Measurements from ENCODE around the gene EYS.

EYS gene

GRCh38 chr6:64428186-64428585 lies 1278.8 kb downstream of the EYS start:
- DNase-seq = no peak

DNA sequence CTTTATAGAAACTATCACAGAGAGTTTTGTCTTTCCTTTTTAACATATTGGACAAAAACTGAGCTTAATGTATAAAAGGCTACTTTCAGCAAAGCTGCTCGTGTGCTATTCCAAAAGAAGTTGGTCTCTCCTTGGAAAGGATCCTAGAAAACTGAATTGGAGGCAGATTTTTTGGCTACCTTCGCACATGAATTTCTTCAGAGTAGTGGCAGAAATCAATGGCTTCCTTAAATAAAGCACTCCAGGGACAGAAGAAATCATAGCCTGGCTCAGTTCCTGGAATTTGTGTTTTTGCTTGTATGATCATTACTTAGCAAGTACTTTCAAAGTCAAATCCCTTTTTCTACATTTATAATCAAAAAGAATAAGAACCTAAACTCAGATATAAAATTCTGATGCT lies 1291.1 kb downstream of the EYS start:
- DNase-seq = no peak

- no peak for DNase-seq
These were observed 1295.8 kb downstream of the EYS start for GRCh38 chr6:64411226-64411625.

- DNase-seq = no peak
These were observed 1297.1 kb downstream of the EYS start for GRCh38 chr6:64409948-64410347.

DNA sequence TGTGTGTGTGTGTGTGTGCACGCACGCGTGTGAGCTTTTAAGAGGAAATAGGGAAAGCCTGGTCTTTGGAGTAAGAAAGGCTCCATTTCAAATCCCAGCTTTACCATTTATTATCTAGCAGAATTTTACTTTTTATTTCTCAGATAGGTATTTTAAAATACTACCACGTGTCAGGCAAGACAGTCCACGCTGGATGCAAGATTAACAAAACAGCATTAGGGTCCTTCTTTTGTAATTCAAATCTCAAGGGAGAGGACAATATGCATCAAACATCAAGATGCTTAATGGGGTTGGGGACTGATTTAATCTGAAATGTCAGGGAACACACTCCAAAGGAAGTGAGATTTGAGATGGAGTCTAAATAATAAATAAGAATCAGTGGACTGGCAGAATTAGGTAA lies 1302.6 kb downstream of the EYS start:
- DNase-seq = no peak

GRCh38 chr6:64383277-64383676 lies 1323.7 kb downstream of the EYS start:
- no peak for DNase-seq

DNA sequence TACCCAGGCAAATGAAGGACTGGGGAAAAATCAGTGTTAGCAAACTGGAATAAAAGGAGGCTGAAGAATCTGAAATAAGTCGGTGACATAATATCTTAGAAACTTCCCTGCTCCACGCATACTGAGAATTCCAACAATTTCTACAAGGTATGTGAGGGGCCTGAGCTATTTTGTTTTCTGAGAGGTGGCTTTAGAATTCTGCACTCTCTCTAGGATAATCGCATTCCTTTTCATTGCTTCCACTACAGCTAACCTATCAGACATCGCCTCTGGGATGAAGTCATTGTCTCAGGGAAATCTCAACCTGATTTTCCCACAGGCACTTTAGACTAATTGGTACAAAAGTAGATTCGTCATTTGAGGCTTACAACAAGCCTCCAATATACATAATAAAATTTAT lies 1330.6 kb downstream of the EYS start:
- no peak for DNase-seq

GRCh38 chr6:64357430-64357829 lies 1349.6 kb downstream of the EYS start:
- DNase-seq = no peak

DNA sequence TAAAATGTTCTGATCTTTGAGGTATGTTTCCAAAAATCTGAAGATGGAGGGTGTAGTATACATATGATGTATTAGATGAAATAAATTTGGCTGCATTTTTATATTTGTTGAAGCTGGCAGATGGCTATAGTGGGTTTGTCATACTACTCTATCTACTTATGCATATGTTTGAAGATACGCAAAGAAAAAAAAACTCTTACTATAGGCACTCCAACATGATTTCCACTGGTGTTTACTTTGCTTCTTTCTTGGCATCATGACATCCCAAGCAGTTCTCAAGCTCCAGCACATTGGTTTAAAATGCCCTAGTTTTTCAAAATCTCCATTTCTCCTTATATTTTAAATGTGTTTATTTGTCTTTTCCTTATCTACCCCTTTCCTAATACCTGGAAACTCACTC lies 1359.6 kb downstream of the EYS start:
- DNase-seq = no peak

DNA sequence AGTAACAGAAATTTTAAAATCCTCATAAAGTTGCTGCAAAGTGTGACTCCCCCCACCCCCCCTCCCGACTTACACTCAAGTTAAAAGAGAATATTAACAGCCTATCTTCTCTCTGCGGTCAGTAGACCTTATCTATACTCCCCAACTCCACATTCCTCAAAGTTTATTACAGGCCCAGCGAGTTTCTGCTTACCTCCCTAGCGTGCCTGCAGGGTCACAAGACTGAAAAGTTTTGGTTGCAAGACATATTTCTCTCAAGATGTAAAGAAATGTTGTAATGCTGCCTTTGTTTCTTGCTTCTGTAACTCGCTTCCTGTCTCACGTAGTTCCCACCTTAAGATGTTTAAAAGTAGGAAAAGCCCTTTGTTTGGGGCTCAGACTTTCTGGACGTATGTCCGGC lies 1371.8 kb downstream of the EYS start:
- no peak for DNase-seq

GRCh38 chr6:64334636-64335035 lies 1372.4 kb downstream of the EYS start:
- DNase-seq = no peak

- DNase-seq = peak; percentile 33
These were observed 1376.2 kb downstream of the EYS start for GRCh38 chr6:64330694-64331307.

- no peak for DNase-seq
These were observed 1380.1 kb downstream of the EYS start for GRCh38 chr6:64326939-64327338.

DNA sequence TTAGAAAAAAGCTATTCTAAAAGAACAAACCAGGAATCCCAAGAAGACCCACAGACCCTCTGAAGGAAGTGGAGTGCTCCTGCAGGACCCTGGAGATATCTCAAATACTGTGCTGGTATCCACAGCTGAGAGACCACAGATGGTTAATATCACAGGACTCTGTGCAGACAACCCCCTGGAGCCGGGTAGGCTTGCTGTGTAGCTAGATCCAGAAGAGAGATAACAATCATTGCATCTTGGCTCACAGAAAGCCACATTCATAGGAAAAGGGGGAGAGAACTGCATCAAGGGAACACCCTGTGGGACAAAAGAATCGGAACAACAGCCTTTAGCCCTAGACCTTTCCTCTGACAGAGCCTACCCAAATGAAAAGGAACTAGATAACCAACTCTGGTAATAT lies 1381.9 kb downstream of the EYS start:
- no peak for DNase-seq

GRCh38 chr6:64310214-64310613 lies 1396.8 kb downstream of the EYS start:
- no peak for DNase-seq

DNA sequence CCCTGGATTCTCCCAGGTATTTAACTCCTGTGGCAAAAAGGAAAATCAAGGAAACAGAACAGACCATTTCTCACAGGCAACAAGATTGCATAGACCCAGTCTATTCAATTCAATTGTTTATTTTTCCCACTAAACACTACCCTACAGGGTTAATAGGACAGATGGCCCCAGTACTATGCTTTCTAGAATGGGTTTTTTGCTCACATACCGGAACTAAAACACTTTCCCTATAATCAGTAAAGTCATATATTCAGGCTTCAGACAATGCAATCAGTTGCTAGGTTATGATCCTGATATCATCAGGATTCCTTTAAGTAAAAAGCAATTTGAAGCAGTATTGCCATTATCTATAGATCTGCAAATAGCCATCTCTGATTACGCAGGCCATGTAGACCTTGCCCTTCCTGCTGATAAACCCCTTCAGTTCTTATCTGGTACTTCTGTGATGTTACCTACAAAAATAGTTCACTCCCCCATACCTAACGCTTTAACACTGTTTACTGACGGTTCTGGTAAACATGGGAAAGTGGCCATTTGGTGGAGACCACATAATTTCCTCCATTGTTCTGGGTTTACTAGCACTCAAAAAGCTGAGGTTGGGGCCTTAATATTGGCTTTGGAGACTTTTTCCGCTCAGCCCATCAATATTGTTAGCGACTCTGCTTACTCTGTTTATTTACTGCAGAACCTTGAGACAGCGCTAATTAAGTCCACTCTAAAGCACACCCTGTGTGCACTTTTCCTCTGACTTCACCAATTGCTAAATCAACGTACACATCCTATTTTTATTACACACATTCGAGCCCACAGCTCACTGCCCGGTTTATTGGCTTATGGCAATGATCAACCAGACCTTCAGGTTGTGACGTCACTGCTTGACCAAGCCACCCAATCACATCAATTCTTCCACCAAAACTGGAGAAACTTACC lies 1405.5 kb downstream of the EYS start:
- DNase-seq = no peak

GRCh38 chr6:64299176-64299575 lies 1407.8 kb downstream of the EYS start:
- DNase-seq = no peak

GRCh38 chr6:64294034-64294433 lies 1413.0 kb downstream of the EYS start:
- no peak for DNase-seq

GRCh38 chr6:64293298-64293697 lies 1413.7 kb downstream of the EYS start:
- no peak for DNase-seq

- DNase-seq = no peak
These were observed 1416.2 kb downstream of the EYS start for GRCh38 chr6:64290867-64291266.

DNA sequence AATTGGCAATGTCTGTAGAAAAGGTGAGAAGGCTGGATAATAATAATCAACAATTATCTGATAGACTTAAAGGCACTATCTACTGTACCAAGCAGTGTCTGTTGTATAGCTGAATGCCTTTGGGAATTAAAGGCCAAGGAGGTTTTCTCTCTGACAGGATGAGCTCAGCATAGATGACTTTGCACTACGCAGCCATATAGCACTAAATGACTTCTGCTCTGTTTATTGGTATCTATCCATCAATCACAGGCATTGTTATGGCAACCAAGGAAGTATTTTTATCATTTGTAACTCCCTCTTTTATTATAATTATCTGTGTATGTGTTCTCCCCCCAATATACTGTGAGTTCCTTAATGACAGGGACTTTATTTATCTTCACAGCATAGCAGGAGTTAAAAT lies 1417.1 kb downstream of the EYS start:
- DNase-seq = no peak

- DNase-seq = no peak
These were observed 1418.7 kb downstream of the EYS start for GRCh38 chr6:64288351-64288750.

DNA sequence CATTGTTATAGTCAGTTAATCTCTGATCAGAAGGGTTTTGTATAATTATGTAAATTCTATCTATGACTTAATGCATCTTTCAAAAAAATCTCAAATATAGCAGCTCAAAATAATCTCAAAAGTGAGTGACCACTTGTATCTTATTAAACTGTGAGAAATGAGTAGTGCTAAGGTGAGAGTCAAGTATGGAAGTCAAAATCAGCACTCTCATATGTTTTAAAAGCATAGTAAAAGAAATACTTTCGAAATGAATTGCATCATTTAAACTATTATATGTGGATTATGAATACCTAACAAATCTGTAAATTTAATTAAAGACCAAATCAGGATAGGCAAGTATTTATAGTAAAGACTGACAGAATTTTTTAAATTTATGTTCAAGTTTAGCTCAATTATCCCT lies 1425.9 kb downstream of the EYS start:
- no peak for DNase-seq

GRCh38 chr6:64280569-64280968 lies 1426.5 kb downstream of the EYS start:
- no peak for DNase-seq

DNA sequence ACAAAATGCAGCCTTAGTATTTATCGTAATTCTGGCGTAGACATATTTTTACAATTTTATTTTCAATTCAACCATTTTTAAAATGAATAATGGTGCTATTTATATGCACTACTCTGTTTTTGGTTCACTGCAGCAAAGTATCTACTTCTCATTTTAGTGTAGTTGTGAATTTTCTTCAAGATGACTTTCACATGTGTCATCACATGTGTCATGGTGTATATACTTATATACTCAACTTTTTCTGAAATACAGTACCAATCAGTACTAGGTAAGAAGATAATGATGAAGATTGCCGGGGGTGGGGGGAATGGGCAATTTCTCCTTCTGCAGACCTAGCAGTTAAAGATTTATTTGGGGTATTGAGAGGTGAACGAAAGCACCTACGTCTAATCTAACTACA lies 1436.9 kb downstream of the EYS start:
- no peak for DNase-seq
